Measurements from ENCODE around the gene TP53I13. TPM values are rescaled to one million over a fixed set of nuclear protein-coding genes. Genes with fewer than 3 reads are reported as not detected.
A peak's percentile ranks its signal among the peaks of the same experiment; 100 is the strongest.

The TP53I13 gene
- total RNA-seq, 1 experiment from 2014 or later = 71.5 TPM

GRCh38 chr17:29618272-29619065 is 50.0 kb downstream of the TP53I13 start:
- in situ Hi-C loops (cut with HindIII; ENCODE audit: low pct_unique_long_range_greater_than_20kb, low sequenced_read_pairs) = no loop called here
- no peak for DNase-seq (ENCODE audit: low read depth, low spot score)

GRCh38 chr17:29619251-29619650 is 50.8 kb downstream of the TP53I13 start:
- in situ Hi-C loops (cut with HindIII; ENCODE audit: low pct_unique_long_range_greater_than_20kb, low sequenced_read_pairs) = no loop called here

GRCh38 chr17:29620271-29620670 is 51.8 kb downstream of the TP53I13 start:
- no peak for DNase-seq (ENCODE audit: low read depth, low spot score)
- in situ Hi-C loops (cut with HindIII; ENCODE audit: low pct_unique_long_range_greater_than_20kb, low sequenced_read_pairs) = no loop called here

More at GRCh38 chr17:29619251-29619650, 50.8 kb downstream of the TP53I13 start:
- DNase-seq (ENCODE audit: low read depth, low spot score) = peak; percentile 63

DNA sequence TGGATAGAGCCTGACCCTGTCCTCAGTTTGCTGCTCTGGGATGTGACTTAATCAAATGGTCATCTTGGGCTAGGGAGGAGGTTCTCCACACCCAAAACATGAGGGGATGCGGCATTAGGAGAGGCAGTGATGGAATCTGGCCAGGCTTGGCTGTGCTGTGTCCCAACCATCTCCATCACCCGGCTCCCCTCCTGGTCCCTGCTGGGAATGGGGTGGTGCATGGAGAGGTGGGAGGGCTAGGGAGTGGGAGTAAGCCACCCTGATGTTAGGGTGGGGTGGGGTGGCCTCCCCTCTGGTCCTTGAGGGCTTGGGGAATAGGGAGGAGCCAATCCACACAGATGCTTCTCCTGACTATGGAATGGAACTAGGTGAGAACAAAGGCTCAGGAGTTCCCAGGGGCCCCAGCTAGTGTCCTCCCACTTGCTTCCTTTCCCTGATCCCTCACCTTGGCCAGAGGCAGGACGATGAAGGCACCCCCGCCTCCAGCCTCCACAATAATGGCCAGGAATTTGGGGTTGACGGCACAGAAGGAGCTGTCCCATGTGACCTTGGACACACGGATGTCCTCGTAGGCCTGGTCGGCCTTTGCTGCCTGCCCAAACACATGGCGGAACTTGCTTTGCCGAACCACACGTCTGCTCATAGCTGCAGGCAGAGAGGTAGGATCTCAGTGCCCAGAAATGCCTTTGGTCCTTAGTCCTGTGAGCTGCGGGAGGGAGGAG is 52.4 kb downstream of the TP53I13 start:
- in situ Hi-C loops (cut with HindIII; ENCODE audit: low pct_unique_long_range_greater_than_20kb, low sequenced_read_pairs) = no loop called here
- no peak for DNase-seq (ENCODE audit: low read depth, low spot score)

- in situ Hi-C loops (cut with HindIII; ENCODE audit: low pct_unique_long_range_greater_than_20kb, low sequenced_read_pairs) = no loop called here
- no peak for DNase-seq (ENCODE audit: low read depth, low spot score)
Observed at GRCh38 chr17:29621751-29622194, 53.3 kb downstream of the TP53I13 start.

Other genes starting within 250 kb of the TP53I13 start
- 37.3 and 45.0 TPM in 2 replicates for gene TAOK1, start 178.3 kb upstream of the TP53I13 start, total RNA-seq (2014; rRNA removed; shearing (Covaris generic))
- gene ABHD15, start 1.7 kb upstream of the TP53I13 start, total RNA-seq (2014; rRNA removed; shearing (Covaris generic)) = 11.5 and 12.4 TPM in 2 replicates
- 32.0 and 36.6 TPM in 2 replicates for gene GIT1, start 20.9 kb downstream of the TP53I13 start, total RNA-seq (2014; rRNA removed; shearing (Covaris generic))
- 3.0 and 5.3 TPM in 2 replicates for gene ANKRD13B, start 24.4 kb downstream of the TP53I13 start, total RNA-seq (2014; rRNA removed; shearing (Covaris generic))
- gene CORO6, start 54.2 kb downstream of the TP53I13 start, total RNA-seq (2014; rRNA removed; shearing (Covaris generic)) = 0.13 and 0.21 TPM in 2 replicates

All from SK-MEL-5 (cell line).